GM18508 (cell line): ENCODE results near the gene COX18.

Source experiments
- ATAC-seq: cut with Tn5 transposase; IDR thresholded peaks from one replicate; pipeline ENCODE4 v1.9.1; 2021; ENCODE audit warnings: moderate number of reproducible peaks; ENCODE audit not compliant: insufficient read depth, unreplicated experiment

The COX18 gene

GRCh38 chr4:73055241-73055897 is 14.1 kb downstream of the COX18 start:
- no peak for ATAC-seq

GRCh38 chr4:73053974-73054480 is 15.5 kb downstream of the COX18 start:
- ATAC-seq: no peak

- ATAC-seq: no peak
Observed at GRCh38 chr4:73053076-73053475, 16.4 kb downstream of the COX18 start.

GRCh38 chr4:73051625-73052024 is 17.9 kb downstream of the COX18 start:
- no peak for ATAC-seq

GRCh38 chr4:73045879-73046278 is 23.6 kb downstream of the COX18 start:
- no peak for ATAC-seq

GRCh38 chr4:73037057-73037456 is 32.5 kb downstream of the COX18 start:
- no peak for ATAC-seq

- no peak for ATAC-seq
Observed at GRCh38 chr4:73036123-73036522, 33.4 kb downstream of the COX18 start.

- no peak for ATAC-seq
Observed at GRCh38 chr4:73034896-73035295, 34.6 kb downstream of the COX18 start.

GRCh38 chr4:73028621-73029020 is 40.9 kb downstream of the COX18 start:
- ATAC-seq: no peak

- ATAC-seq: no peak
Observed at GRCh38 chr4:73021634-73022033, 47.9 kb downstream of the COX18 start.

- ATAC-seq: no peak
Observed at GRCh38 chr4:73019462-73020047, 50.0 kb downstream of the COX18 start.

- ATAC-seq: no peak
Observed at GRCh38 chr4:73018595-73018994, 50.9 kb downstream of the COX18 start.

GRCh38 chr4:73013310-73013709 is 56.2 kb downstream of the COX18 start:
- ATAC-seq: no peak

GRCh38 chr4:73012673-73013072 is 56.8 kb downstream of the COX18 start:
- ATAC-seq: no peak

- ATAC-seq: no peak
Observed at GRCh38 chr4:73011629-73011985, 57.9 kb downstream of the COX18 start.

- ATAC-seq: no peak
Observed at GRCh38 chr4:73010789-73011628, 58.5 kb downstream of the COX18 start.

GRCh38 chr4:73007526-73008100 is 61.9 kb downstream of the COX18 start:
- no peak for ATAC-seq

GRCh38 chr4:73006286-73006990 is 63.1 kb downstream of the COX18 start:
- ATAC-seq: peak; percentile 83

GRCh38 chr4:73005514-73005913 is 64.0 kb downstream of the COX18 start:
- ATAC-seq: no peak
